Stimulated activated CD4-positive, alpha-beta T cell treated with anti-CD3 and anti-CD28 coated beads, TNF-alpha, amount 100 ng/mL, for 24 hours (primary cell): ENCODE data around the gene PHYH.
"Not testable (repeated sequence)": the region's sequence is repeated elsewhere in the genome, so short reads cannot be mapped to it uniquely, and the experiment has no call there.

Experiments
- DNase-seq, 3 experiments: peaks; one replicate each; pipeline ENCODE4 v3.0.0-alpha.2; 2020; ENCODE audit warnings: low read depth in 3 of 3

Gene PHYH

GRCh38 chr10:13299437-13300287 is at the start of gene PHYH:
Gene PHYH, minus strand, starts transcription at chr10:13300064. Its CDS starts 22 bp downstream, at chr10:13300042.
- peak; percentile 59 to 76 (median 62) for DNase-seq

- peak; percentile 65 to 84 (median 74) for DNase-seq
Observed at GRCh38 chr10:13348216-13349017, 48.6 kb upstream of the PHYH start, which contains the start of gene SEPHS1. Gene SEPHS1, minus strand, starts transcription at chr10:13348293. Its CDS starts 3,343 bp downstream, at chr10:13344950.

- DNase-seq: peak; percentile 46 to 74 (median 62)
Observed at GRCh38 chr10:13347500-13348156, 47.8 kb upstream of the PHYH start.

GRCh38 chr10:13347043-13347499 is 47.2 kb upstream of the PHYH start:
- DNase-seq: peak in 1 of 3 experiments; percentile 9

- DNase-seq: no peak
Observed at GRCh38 chr10:13346283-13347042, 46.6 kb upstream of the PHYH start.

GRCh38 chr10:13340626-13341376 is 40.9 kb upstream of the PHYH start:
- DNase-seq: no peak

GRCh38 chr10:13340068-13340467 is 40.2 kb upstream of the PHYH start:
- DNase-seq: no peak

- DNase-seq: no peak
Observed at GRCh38 chr10:13338390-13339110, 38.7 kb upstream of the PHYH start.

- no peak for DNase-seq
Observed at GRCh38 chr10:13337827-13338196, 37.9 kb upstream of the PHYH start.

- no peak for DNase-seq
Observed at GRCh38 chr10:13337128-13337826, 37.4 kb upstream of the PHYH start.

GRCh38 chr10:13335881-13336280 is 36.0 kb upstream of the PHYH start:
- DNase-seq: no peak

GRCh38 chr10:13334556-13334955 is 34.7 kb upstream of the PHYH start:
- no peak for DNase-seq

- DNase-seq: no peak
Observed at GRCh38 chr10:13331646-13332045, 31.8 kb upstream of the PHYH start.

- not testable (repeated sequence) for DNase-seq
Observed at GRCh38 chr10:13330980-13331379, 31.1 kb upstream of the PHYH start.

GRCh38 chr10:13329565-13329964 is 29.7 kb upstream of the PHYH start:
- DNase-seq: no peak

GRCh38 chr10:13328613-13329012 is 28.7 kb upstream of the PHYH start:
- DNase-seq: no peak

- DNase-seq: no peak
Observed at GRCh38 chr10:13328126-13328525, 28.3 kb upstream of the PHYH start.

- DNase-seq: no peak
Observed at GRCh38 chr10:13327534-13327933, 27.7 kb upstream of the PHYH start.

- no peak for DNase-seq
Observed at GRCh38 chr10:13322615-13323148, 22.8 kb upstream of the PHYH start.
